HL-60/S4 (cell line): Measurements from ENCODE around the gene NGB.

ENCODE experiments used
- in situ Hi-C: fragments of 300-500 bp; cut with MboI; formaldehyde crosslinking; loops from 2 replicates; pipeline ENCODE4 v1.14.3; 2022; ENCODE audit warnings: low sequenced_read_pairs

Gene NGB

GRCh38 chr14:77266336-77266735 is 4.7 kb downstream of the NGB start:
- in situ Hi-C loops, result no loop called here

- in situ Hi-C loops, result no loop called here
These were observed 5.3 kb downstream of the NGB start for GRCh38 chr14:77265561-77266335.

GRCh38 chr14:77265187-77265515 is 5.9 kb downstream of the NGB start:
- in situ Hi-C loops, result no loop called here

- in situ Hi-C loops, result no loop called here
These were observed 6.4 kb downstream of the NGB start for GRCh38 chr14:77264466-77265186.

- in situ Hi-C loops, result no loop called here
These were observed 10.4 kb downstream of the NGB start for GRCh38 chr14:77260631-77261030.

GRCh38 chr14:77260199-77260598 is 10.8 kb downstream of the NGB start:
- in situ Hi-C loops, result no loop called here

GRCh38 chr14:77259025-77259715 is 11.8 kb downstream of the NGB start:
- in situ Hi-C loops, result no loop called here

GRCh38 chr14:77258566-77258965 is 12.4 kb downstream of the NGB start:
- in situ Hi-C loops, result no loop called here

- in situ Hi-C loops, result no loop called here
These were observed 13.3 kb downstream of the NGB start for GRCh38 chr14:77257700-77258099.

GRCh38 chr14:77256694-77257093 is 14.3 kb downstream of the NGB start:
- in situ Hi-C loops, result no loop called here

GRCh38 chr14:77253333-77254190 is 17.4 kb downstream of the NGB start:
- in situ Hi-C loops, result no loop called here

- in situ Hi-C loops, result no loop called here
These were observed 19.1 kb downstream of the NGB start for GRCh38 chr14:77251870-77252269.

GRCh38 chr14:77250927-77251326 is 20.1 kb downstream of the NGB start:
- in situ Hi-C loops, result no loop called here

GRCh38 chr14:77249286-77249685 is 21.7 kb downstream of the NGB start:
- in situ Hi-C loops, result no loop called here

GRCh38 chr14:77248666-77249065 is 22.3 kb downstream of the NGB start:
- in situ Hi-C loops, result no loop called here

GRCh38 chr14:77246784-77247183 is 24.2 kb downstream of the NGB start:
- in situ Hi-C loops, result no loop called here

GRCh38 chr14:77245820-77246219 is 25.2 kb downstream of the NGB start:
- in situ Hi-C loops, result no loop called here

- in situ Hi-C loops, result no loop called here
These were observed 27.2 kb downstream of the NGB start for GRCh38 chr14:77243853-77244252.

- in situ Hi-C loops, result no loop called here
These were observed 28.3 kb downstream of the NGB start for GRCh38 chr14:77242752-77243151.

- in situ Hi-C loops, result no loop called here
These were observed 29.1 kb downstream of the NGB start for GRCh38 chr14:77241955-77242354.

GRCh38 chr14:77240336-77240915 is 30.6 kb downstream of the NGB start:
- in situ Hi-C loops, result no loop called here
